GM19467 (cell line): ENCODE data around the gene GTF3C5.
"Not testable (repeated sequence)": the region's sequence is repeated elsewhere in the genome, so short reads cannot be mapped to it uniquely, and the experiment has no call there.

Experiments
- ATAC-seq: cut with Tn5 transposase; IDR thresholded peaks from one replicate; pipeline ENCODE4 v1.9.1; 2021; ENCODE audit warnings: mild to moderate bottlenecking, moderate library complexity; ENCODE audit not compliant: unreplicated experiment

GTF3C5 gene

GRCh38 chr9:133051966-133052539 lies 21.3 kb downstream of the GTF3C5 start:
- ATAC-seq, result no peak

GRCh38 chr9:133054194-133054890 lies 23.5 kb downstream of the GTF3C5 start:
- ATAC-seq, result no peak

- ATAC-seq, result no peak
These were observed 24.2 kb downstream of the GTF3C5 start for GRCh38 chr9:133054966-133055365.

GRCh38 chr9:133055788-133056420 lies 25.1 kb downstream of the GTF3C5 start:
- no peak for ATAC-seq

- ATAC-seq, result no peak
These were observed 25.7 kb downstream of the GTF3C5 start for GRCh38 chr9:133056533-133056932.

- no peak for ATAC-seq
These were observed 26.2 kb downstream of the GTF3C5 start for GRCh38 chr9:133057006-133057405.

GRCh38 chr9:133057553-133057952 lies 26.8 kb downstream of the GTF3C5 start:
- ATAC-seq, result no peak

- no peak for ATAC-seq
These were observed 27.3 kb downstream of the GTF3C5 start for GRCh38 chr9:133058071-133058470.

GRCh38 chr9:133058550-133059320 lies 27.9 kb downstream of the GTF3C5 start:
- no peak for ATAC-seq

GRCh38 chr9:133059623-133060022 lies 28.8 kb downstream of the GTF3C5 start:
- ATAC-seq, result no peak

- ATAC-seq, result no peak
These were observed 29.6 kb downstream of the GTF3C5 start for GRCh38 chr9:133060417-133060841.

- ATAC-seq, result not testable (repeated sequence)
These were observed 30.4 kb downstream of the GTF3C5 start for GRCh38 chr9:133061019-133061763.

- ATAC-seq, result not testable (repeated sequence)
These were observed 31.0 kb downstream of the GTF3C5 start, which contains the start of gene CEL for GRCh38 chr9:133061764-133062145. Gene CEL (plus strand): TSS chr9:133061981. CDS start chr9:133062003, 22 bp downstream.

GRCh38 chr9:133062569-133062968 lies 31.8 kb downstream of the GTF3C5 start:
- ATAC-seq, result not testable (repeated sequence)

GRCh38 chr9:133063159-133063499 lies 32.3 kb downstream of the GTF3C5 start:
- ATAC-seq, result no peak

- ATAC-seq, result no peak
These were observed 32.9 kb downstream of the GTF3C5 start for GRCh38 chr9:133063500-133064231.

GRCh38 chr9:133064241-133065069 lies 33.7 kb downstream of the GTF3C5 start:
- ATAC-seq, result no peak

- ATAC-seq, result no peak
These were observed 34.2 kb downstream of the GTF3C5 start for GRCh38 chr9:133065070-133065388.
